Right renal pelvis (tissue), 4 donors: ENCODE measurements around the gene SCYGR1. TPM values are rescaled to one million over a fixed set of nuclear protein-coding genes. Genes with fewer than 3 reads are reported as not detected.
"Not testable (repeated sequence)": the region's sequence is repeated elsewhere in the genome, so short reads cannot be mapped to it uniquely, and the experiment has no call there.

Experiments used
- DNase-seq, 4 donors: peaks; one replicate each; pipeline ENCODE4 v3.0.0-alpha.2; 2013; ENCODE audit warnings: low read depth in 4 of 4, low spot score in 3 of 4, missing footprints in 1 of 4
- polyA plus RNA-seq, 4 donors: library from polyadenylated mRNA; unstranded; fragments of 120-200 nt; gene quantifications; one replicate each; pipeline ENCODE4 v1.2.1, GENCODE V29; 2013; ENCODE audit not compliant: insufficient read length in 4 of 4

SCYGR1 gene
- polyA plus RNA-seq: not detected

GRCh38 chr2:227387583-227387982 is at the start of gene SCYGR1:
TSS of gene SCYGR1 (minus strand) at chr2:227387949. CDS start at chr2:227387949, 0 bp downstream.
- not testable (repeated sequence) for DNase-seq

DNA sequence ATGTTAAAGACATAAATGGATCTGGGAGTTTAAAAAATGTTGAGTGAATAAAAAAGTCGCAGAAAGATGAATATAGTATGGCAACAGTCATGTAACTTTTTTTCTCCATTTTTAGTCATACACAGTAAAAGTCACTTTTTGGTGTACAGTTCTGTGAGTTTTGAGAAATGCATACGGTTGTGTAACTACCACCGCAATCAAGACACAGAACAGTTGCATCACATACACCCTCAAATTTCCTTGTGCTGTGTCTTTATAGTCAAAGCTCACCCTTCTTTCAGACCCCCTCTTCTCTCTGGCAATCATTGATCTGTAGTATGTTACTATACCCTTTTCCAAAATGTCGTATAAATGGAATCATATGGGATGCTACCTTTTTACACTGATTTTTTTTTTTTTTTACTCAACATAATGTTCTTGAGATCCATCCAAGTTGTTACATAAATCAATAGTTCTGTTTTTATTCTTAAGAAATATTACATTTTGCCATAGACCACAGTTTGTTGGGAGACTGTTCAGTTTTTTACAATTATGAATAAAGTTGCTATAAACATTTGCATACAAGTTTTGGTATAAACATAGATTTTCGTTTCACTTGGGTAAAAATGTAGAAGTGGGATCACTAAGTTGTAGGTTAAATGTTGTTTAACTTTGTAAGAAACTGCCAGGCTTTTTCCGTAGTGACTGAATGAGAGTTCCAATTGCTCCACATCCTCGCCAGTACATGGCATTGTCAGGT is 48.9 kb upstream of the SCYGR1 start:
- DNase-seq: no peak

DNA sequence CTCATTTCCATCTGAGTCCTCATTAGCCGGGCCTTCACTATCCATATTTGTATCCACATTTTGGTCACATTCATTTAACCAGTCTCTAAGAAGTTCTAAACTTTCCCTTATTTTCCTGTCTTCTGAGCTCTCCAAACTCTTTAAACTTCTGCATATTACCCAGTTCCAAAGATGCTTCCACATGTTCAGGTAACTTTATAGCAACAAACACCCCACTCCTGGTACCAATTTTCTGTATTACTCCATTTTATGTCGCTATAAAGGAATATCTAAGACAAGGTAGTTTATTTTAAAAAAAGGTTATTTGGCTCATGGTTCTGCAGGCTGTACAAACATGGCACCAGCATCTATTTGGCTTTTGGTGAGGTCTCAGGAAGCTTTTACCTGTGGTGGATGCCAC is 45.4 kb upstream of the SCYGR1 start:
- no peak for DNase-seq

DNA sequence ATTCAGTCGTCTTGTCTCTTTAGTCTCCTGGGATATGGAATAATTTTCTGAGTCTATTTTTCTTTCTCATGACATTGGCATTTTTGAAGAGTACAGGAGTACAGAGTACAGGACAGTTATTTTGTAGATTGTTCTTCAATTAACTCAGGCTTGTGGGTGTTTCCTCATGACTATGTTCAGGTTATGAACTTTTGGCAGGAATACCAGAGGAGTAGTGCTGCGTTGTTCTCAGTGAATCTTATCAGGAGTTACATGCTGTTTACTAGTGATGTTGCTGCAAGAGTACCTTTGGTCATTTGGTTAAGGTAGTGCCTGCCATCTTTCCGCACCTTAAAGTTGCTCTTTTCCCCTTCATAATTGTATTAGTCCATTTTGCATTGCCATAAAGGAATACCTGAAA is 42.9 kb upstream of the SCYGR1 start:
- DNase-seq: no peak

GRCh38 chr2:227428731-227429285 is 41.1 kb upstream of the SCYGR1 start:
- DNase-seq: no peak

DNA sequence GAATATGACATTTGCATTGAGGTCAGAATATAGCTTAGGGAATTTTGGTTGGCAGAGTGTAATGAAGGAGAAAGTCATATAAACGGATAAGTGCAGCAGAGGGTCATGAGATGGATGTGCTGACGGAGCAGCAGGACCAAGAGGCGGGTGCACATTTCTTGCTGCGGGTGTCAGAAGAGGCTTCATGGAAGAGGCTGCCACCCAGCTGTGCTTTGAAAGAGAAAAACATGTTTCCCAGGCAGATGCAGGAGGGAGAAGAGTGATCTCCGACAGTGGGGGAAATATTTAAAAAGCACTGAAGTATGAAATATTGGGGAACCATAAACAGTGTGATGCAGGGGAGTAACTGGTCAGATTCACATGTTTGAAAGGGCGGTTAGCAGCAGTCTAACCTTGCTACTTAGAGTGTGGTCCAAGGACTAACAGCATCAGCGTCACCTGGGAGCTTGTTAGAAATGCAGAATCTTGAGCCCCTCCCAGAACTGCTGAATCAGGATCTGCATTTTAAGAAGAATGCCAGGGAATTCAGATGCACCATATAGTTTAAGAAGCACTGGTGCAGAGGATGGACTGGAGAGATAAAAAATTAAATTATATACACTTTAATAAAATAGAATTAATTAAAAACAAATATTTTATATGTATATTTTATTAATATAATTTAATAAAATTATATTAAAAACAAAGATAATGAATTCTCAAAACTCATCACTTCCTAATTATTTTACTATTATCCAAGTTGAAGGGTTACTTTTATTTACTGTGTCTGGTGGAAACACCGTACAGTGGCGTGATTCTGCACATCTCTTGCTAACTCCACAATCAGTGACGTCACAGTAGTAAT is 36.1 kb upstream of the SCYGR1 start:
- no peak for DNase-seq

DNA sequence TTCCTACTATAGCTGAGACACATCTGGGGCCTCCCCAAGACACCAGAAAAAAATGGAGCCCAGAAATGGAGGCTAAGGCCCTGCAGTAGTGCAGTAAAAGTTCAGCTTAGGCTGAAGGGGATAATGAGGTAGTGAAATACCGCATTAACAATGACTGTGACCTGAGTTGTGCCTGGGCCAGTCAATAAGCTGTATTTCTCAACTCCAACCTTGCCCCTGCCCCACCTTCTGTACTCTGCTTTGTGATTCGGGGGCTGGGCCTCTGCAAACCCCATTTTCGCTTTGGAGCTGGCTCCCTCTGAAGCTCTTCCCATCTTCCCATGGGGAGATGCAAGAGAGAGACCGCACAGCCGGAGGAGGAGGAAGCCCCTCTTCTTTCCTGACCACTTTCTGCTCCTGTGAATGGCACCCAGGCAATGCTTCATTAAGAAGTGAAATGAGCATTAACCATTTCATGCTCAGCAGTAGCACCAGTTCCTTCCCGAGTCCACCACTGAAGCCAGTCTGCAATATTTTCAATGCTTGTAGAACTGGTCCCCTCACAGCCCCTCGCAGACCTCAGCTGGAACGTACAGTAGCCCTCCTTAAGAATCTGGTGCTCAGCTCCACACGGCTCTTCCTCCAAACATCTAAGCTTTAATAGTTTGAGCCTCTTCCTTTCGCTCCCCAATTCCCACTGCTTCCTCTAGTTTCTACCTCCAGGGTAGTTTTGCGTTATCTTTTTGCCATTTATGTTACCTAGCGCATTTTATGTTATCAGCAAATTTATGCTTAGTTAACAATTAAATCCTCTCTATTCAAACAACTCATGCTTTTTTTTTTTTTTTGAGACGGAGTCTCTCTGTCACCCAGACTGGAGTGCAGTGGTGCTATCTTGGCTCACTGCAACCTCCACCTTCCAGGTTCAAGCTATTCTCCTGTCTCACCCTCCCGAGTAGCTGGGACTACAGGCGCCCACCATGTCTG is 32.6 kb upstream of the SCYGR1 start:
- DNase-seq: no peak

- no peak for DNase-seq
Measured at GRCh38 chr2:227416701-227417100, 29.0 kb upstream of the SCYGR1 start.

GRCh38 chr2:227415538-227416424 is 28.0 kb upstream of the SCYGR1 start:
- DNase-seq: no peak

GRCh38 chr2:227414846-227415245 is 27.1 kb upstream of the SCYGR1 start:
- DNase-seq: no peak

- no peak for DNase-seq
Measured at GRCh38 chr2:227413371-227413770, 25.6 kb upstream of the SCYGR1 start.

DNA sequence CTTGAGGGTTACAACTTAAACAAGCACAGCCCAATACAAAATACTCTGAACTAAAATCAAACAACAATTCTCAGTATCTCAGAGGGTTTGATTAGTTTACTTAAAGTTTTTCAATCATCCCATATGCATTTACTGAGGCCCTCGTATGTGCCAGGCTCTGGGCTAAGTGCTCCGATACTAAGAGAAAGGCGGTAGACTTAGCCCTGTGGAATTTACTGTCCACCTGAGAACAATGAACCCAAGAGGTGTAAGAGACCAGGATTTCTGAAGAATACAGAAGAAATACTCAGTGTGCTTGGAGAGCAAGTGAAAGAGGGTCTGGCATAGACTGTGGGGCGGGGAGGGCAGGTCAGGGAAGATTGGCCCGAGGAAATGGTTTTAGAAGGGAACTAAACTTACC is 25.1 kb upstream of the SCYGR1 start:
- DNase-seq: no peak

GRCh38 chr2:227411990-227412350 is 24.2 kb upstream of the SCYGR1 start:
- DNase-seq: no peak

- no peak for DNase-seq
Measured at GRCh38 chr2:227411320-227411989, 23.7 kb upstream of the SCYGR1 start.

DNA sequence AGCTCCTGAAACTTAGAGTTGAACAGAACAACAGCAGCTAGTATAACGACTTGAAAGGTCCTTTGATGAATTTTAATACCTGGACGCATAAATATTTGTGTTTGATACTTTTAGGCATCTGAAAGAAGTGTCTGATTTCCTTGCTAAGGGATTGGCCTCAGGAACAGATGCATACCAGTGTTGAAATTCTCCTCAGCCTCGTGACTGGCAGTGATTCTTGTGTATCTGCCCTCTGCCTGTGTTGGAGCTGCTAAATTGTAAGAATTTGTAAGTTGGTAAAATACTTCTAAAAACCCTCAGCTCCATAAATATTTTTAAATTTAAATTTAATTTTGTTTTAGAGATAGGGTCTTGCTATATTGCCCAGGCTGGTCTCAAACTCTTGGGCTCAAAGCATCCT is 22.4 kb upstream of the SCYGR1 start:
- DNase-seq: no peak

DNA sequence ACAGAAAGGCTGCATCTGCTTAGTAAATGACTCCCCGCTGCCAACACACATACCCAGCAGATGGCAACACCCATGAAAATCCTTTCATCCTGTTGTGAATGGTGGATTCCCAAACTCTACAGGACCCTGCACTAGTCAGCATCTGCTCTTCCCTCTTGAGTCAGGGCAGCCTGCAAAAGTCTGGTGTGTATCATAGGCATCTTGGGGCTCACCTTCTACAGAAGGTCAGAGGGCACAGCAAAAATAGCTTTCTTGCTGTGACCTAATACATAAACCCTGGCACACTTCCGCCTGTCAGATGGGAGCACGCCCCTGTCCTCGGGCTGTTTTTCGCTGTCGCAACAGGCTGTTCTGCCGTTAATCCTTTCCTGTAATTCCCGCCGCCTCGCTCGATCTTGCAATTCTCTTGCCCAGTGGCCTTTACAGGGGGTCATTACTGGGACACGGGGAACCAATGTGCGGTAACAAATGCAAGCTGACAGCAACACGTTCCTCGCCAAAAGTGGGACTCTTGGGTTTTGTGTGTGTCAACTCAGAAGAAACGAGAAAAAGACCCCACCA is 19.9 kb upstream of the SCYGR1 start:
- no peak for DNase-seq

GRCh38 chr2:227406177-227407031 is 18.7 kb upstream of the SCYGR1 start:
- DNase-seq: peak; percentile 77 to 95 (median 92)
